Progenitor cell of endocrine pancreas (in vitro differentiated cells): Measurements from ENCODE around the gene SBNO1. TPM values are rescaled to one million over a fixed set of nuclear protein-coding genes. Genes with fewer than 3 reads are reported as not detected.

Source experiments
- DNase-seq: peaks from one replicate; pipeline ENCODE4 v3.0.0; 2021; ENCODE audit warnings: low spot score; ENCODE audit not compliant: unreplicated experiment
- H3K27ac Mint-ChIP-seq: 2 replicates; pipeline ENCODE4 v1.8.0; 2021; ENCODE audit warnings: mild to moderate bottlenecking, moderate library complexity, mixed read lengths
- H3K27me3 Mint-ChIP-seq: 2 replicates; pipeline ENCODE4 v1.8.0; 2021; ENCODE audit warnings: mixed read lengths
- H3K36me3 Mint-ChIP-seq: 2 replicates; pipeline ENCODE4 v1.8.0; 2022; ENCODE audit warnings: mixed read lengths; ENCODE audit not compliant: insufficient read depth
- H3K4me1 Mint-ChIP-seq: 2 replicates; pipeline ENCODE4 v1.8.0; 2021; ENCODE audit warnings: low read depth, mixed read lengths
- H3K4me3 Mint-ChIP-seq: 2 replicates; pipeline ENCODE4 v1.8.0; 2021; ENCODE audit warnings: low read depth, mild to moderate bottlenecking, moderate library complexity, mixed read lengths
- H3K9me3 Mint-ChIP-seq: 2 replicates; pipeline ENCODE4 v1.8.0; 2021; ENCODE audit warnings: low read depth, mixed read lengths
- CTCF ChIP-seq: fragments of 200-600 bp; sonication (generic); IDR thresholded peaks from one replicate; pipeline ENCODE4 v1.5.0; 2021; ENCODE audit warnings: antibody characterized with exemption, mild to moderate bottlenecking; ENCODE audit not compliant: unreplicated experiment
- total RNA-seq: library from RNA; stranded (reverse); gene quantifications from 2 replicates; pipeline ENCODE4 v1.2.1, GENCODE V29; 2021

SBNO1 gene
- total RNA-seq, 1 donor from 2014 or later: 46.9 TPM

DNA sequence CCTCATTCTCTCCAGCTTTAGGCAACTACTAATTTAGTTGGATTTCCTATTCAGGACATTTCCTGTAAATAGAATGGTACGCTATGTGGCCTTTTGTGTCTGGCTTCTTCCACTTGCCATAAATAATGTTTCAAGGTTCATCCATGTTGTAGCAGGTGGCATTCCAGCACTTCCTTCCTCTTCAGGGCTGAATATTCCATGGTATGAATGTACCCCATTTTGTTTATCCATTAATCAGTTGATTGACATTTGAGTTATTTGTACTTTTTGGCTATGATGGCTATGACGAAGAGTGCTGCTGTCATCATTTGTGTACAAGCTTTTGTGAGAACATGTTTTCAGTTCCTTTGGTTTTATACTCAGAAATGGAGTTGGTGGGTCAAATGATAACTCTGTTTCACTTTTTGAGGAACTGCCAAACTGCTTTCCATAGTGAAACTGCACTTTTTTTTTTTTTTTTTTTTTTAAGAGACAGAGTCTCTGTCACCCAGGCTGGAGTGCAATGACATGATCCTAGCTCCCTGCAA lies 86.5 kb downstream of the SBNO1 start:
- H3K4me1 Mint-ChIP-seq: no peaks in the 10 kb centered on the region
- no peaks in the 10 kb centered on the region for H3K27me3 Mint-ChIP-seq
- H3K4me3 Mint-ChIP-seq: no peak overlapping the region
- H3K27ac Mint-ChIP-seq: no peak overlapping the region
- no peak for TF ChIP-seq CTCF
- DNase-seq: no peak
- no peaks in the 10 kb centered on the region for H3K9me3 Mint-ChIP-seq
- H3K36me3 Mint-ChIP-seq: no peaks in the 10 kb centered on the region

DNA sequence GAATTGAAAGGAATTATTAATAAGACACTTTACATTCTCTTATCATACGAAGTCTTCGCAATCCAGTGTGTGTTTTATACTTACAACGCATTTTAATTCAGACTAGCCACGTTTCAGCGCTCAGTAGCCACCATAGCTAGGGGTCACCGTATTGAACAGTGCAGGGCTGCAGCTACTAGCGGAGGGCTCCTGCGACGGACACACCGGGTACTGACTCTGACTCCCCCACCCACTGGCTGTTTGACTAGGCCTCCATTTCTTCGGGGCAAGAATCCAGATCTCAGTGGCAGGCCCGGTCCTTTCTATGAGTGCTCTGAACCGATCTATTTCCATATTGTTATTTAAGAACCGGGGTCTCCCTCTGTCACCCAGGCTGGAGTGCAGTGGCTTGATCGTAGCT lies 91.5 kb downstream of the SBNO1 start:
- H3K9me3 Mint-ChIP-seq: no peaks in the 10 kb centered on the region
- no peaks in the 10 kb centered on the region for H3K36me3 Mint-ChIP-seq
- TF ChIP-seq CTCF: no peak
- peak overlapping the region; percentile 80 for H3K4me3 Mint-ChIP-seq
- DNase-seq: no peak
- no peaks in the 10 kb centered on the region for H3K27me3 Mint-ChIP-seq
- H3K27ac Mint-ChIP-seq: peak overlapping the region; percentile 73
- H3K4me1 Mint-ChIP-seq: peaks cover 12% of the 10 kb centered on the region

DNA sequence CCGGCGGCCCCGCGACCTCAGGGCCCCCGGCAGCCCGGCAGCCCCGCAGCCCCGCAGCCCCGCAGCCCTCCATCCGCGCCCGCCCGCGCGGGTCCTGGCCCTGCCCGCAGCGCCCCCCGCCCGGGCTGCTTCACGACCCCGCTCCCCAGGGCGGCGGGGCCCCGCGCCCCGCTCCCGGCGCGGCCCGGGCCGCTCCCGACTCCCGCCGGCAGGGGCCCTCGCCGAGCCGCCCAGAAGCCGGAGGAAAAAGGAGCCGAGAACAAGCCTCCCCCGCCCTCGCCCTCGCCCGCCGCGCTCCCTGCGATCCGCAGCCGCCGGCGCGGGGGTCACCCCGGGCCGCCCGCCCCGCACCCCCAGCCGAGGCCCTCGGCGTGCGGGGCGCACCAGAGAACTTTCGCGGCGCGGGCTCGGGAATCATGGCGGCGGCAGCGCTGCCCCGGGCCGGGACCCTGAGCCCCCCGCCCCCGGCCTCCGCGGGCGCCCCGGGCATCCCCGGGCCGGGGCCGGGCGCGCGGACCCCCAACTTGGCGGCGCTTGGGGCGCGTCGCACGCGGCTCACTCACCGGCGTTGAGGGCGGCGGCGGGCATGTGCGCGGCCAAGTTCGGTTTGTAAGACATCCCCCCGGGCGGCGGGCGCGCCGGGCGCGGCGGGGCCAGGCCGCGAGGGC lies 93.5 kb downstream of the SBNO1 start:
- no peak overlapping the region for H3K4me3 Mint-ChIP-seq
- no peak overlapping the region for H3K27ac Mint-ChIP-seq
- peak; percentile 58 for TF ChIP-seq CTCF
- peaks cover 2% of the 10 kb centered on the region for H3K36me3 Mint-ChIP-seq
- H3K4me1 Mint-ChIP-seq: peaks cover 19% of the 10 kb centered on the region
- DNase-seq: peak; percentile 63
- no peaks in the 10 kb centered on the region for H3K9me3 Mint-ChIP-seq
- H3K27me3 Mint-ChIP-seq: no peaks in the 10 kb centered on the region

- Mint-ChIP-seq H3K4me1 (peaks cover 19% of the 10 kb centered on the region), H3K36me3 (peaks cover 2% of the 10 kb centered on the region), H3K27ac (peak overlapping the region; percentile 99), H3K4me3 (peak overlapping the region; percentile 95), H3K9me3 (no peaks in the 10 kb centered on the region), H3K27me3 (no peaks in the 10 kb centered on the region)
- no peak for DNase-seq
- no peak for TF ChIP-seq CTCF
These were observed 94.2 kb downstream of the SBNO1 start for GRCh38 chr12:123270214-123271000.

DNA sequence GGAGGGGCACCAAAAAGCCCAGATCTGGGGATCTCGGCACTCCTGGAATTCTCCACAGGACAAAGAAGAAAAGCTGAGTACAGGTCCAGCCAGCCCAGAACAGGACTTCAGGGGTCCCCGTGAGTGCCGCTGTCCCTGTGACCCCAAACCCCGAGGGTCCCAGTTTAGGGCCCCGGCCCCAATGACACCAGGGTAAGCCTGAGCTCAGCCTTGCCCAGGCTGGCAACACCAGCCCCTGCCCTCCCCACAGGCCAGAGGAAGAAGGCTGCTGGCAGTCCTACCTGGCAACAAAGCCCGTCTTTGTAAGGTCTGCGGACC lies 94.8 kb downstream of the SBNO1 start:
- H3K9me3 Mint-ChIP-seq: no peaks in the 10 kb centered on the region
- peaks cover 19% of the 10 kb centered on the region for H3K4me1 Mint-ChIP-seq
- H3K36me3 Mint-ChIP-seq: peaks cover 5% of the 10 kb centered on the region
- DNase-seq: no peak
- no peak for TF ChIP-seq CTCF
- H3K27me3 Mint-ChIP-seq: no peaks in the 10 kb centered on the region
- H3K4me3 Mint-ChIP-seq: peak overlapping the region; percentile 95
- peak overlapping the region; percentile 99 for H3K27ac Mint-ChIP-seq
